ENCODE data around the gene RWDD1. TPM values are rescaled to one million over a fixed set of nuclear protein-coding genes. Genes with fewer than 3 reads are reported as not detected.

RWDD1 gene
- total and polyA plus RNA-seq, 2 donors (not counting 1 experiment from before 2014, with no cell fraction given), result 18.0 to 22.4 TPM

GRCh38 chr6:116553451-116553850, 17.9 kb upstream of the RWDD1 start, which contains the start of gene CALHM4:
TSS of gene CALHM4 (plus strand) at chr6:116553751. CDS start at chr6:116553794, 43 bp downstream.
- intact Hi-C loops (cut with micrococcal nuclease), result no loop called here
- TF ChIP-seq EZH2 (IDR thresholded peaks at IDR 0.05; ENCODE audit: borderline replicate concordance, insufficient read depth, low read depth, low read length, poor library complexity, severe bottlenecking) (no peak), CTCF (IDR thresholded peaks at IDR 0.05) (no peak)
- H2AFZ ChIP-seq (ENCODE audit: insufficient read depth, low read depth, low read length, poor library complexity, severe bottlenecking), result no peak within 1 kb of the TSS
- H3K9ac ChIP-seq (ENCODE audit: low read length), result no peak within 1 kb of the TSS
- DNase-seq, result no peak
- H3K36me3 ChIP-seq (replicated peaks in 1 of 2; ENCODE audit: control extremely low read depth in 1 of 2, control insufficient read depth in 1 of 2, extremely low read depth in 1 of 2, insufficient read depth in 2 of 2, low read length in 1 of 2), result no peaks in the 10 kb centered on the region
- POLR2A ChIA-PET, result no interaction called here
- no peak within 1 kb of the TSS for H3K4me2 ChIP-seq (replicated peaks; ENCODE audit: low read depth, low read length, poor library complexity, severe bottlenecking)
- no peaks in the 10 kb centered on the region for H4K20me1 ChIP-seq (ENCODE audit: control insufficient read depth, insufficient read depth, low read length, poor library complexity, severe bottlenecking)
- H3K79me2 ChIP-seq (ENCODE audit: control insufficient read depth, insufficient read depth, low read length), result no peaks in the 10 kb centered on the region
- CTCF ChIA-PET, result interaction anchor here (1.0 to 1.7 kb wide), 4 partner anchors 10 to 266 kb away, joined by 5 to 7 read pairs (median 6); no protein-coding TSS in a partner anchor
- no peaks in the 10 kb centered on the region for H3K9me3 ChIP-seq (ENCODE audit: control extremely low read depth in 1 of 3, control insufficient read depth in 2 of 3, insufficient read depth in 1 of 3, low read length in 2 of 3)
- H3K27ac ChIP-seq (ENCODE audit: low read length in 2 of 2), result no peak within 1 kb of the TSS
- ATAC-seq (ENCODE audit: low read depth), result no peak
- H3K9me3 Mint-ChIP-seq (ENCODE audit: insufficient read depth), result no peaks in the 10 kb centered on the region
- H3K27ac Mint-ChIP-seq, result no peak within 1 kb of the TSS
- H3K4me3 ChIP-seq (ENCODE audit: control extremely low read depth in 1 of 5, extremely low read depth in 1 of 5, insufficient read depth in 1 of 5, low read depth in 2 of 5, low read length in 4 of 5), result no peak within 1 kb of the TSS
- H3K27me3 ChIP-seq (replicated peaks in 1 of 4; ENCODE audit: control extremely low read depth in 1 of 4, control insufficient read depth in 3 of 4, insufficient read depth in 4 of 4, low read length in 3 of 4), result peaks cover 0 to 11% (median 0%) of the 10 kb centered on the region in 4 experiments
- peaks cover 23% of the 10 kb centered on the region for H3K27me3 Mint-ChIP-seq
- no peaks in the 10 kb centered on the region for H3K4me1 ChIP-seq (ENCODE audit: control insufficient read depth in 2 of 2, insufficient read depth in 2 of 2, low read length in 2 of 2)
- H3K4me1 Mint-ChIP-seq, result no peaks in the 10 kb centered on the region
- no peak within 1 kb of the TSS for H3K4me3 Mint-ChIP-seq

DNA sequence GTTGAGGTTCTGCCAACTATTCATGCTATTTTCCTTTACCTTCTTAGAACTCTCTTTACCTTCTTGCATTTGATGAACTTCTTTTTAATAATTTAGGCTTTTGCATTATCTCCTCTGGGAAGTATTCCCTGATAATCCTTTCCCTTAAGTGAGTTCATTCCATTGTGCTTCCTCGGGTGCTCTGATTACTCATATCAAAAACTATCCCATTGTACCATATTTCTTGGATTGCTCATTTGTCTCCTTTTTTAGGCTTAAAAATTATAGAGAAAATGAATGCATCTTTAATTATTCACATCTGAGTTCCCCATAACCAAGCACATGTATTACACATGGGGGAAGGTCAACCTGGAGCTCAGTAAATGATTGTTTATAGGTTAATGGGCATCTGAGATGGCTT, 15.2 kb upstream of the RWDD1 start:
- no CpG with 5 or more reads among the region's 1 CpG for WGBS (ENCODE audit: insufficient coverage)
- DNase-seq, result no peak
- no peak overlapping the region for H3K4me2 ChIP-seq (replicated peaks; ENCODE audit: low read depth, low read length, poor library complexity, severe bottlenecking)
- no peaks in the 10 kb centered on the region for H3K79me2 ChIP-seq (ENCODE audit: control insufficient read depth, insufficient read depth, low read length)
- no peaks in the 10 kb centered on the region for H3K36me3 ChIP-seq (replicated peaks in 1 of 2; ENCODE audit: control extremely low read depth in 1 of 2, control insufficient read depth in 1 of 2, extremely low read depth in 1 of 2, insufficient read depth in 2 of 2, low read length in 1 of 2)
- no peaks in the 10 kb centered on the region for H3K4me1 Mint-ChIP-seq
- no peak overlapping the region for H3K27ac Mint-ChIP-seq
- H3K27ac ChIP-seq (ENCODE audit: low read length in 2 of 2), result no peak overlapping the region
- no peak overlapping the region for H3K4me3 ChIP-seq (ENCODE audit: control extremely low read depth in 1 of 5, extremely low read depth in 1 of 5, insufficient read depth in 1 of 5, low read depth in 2 of 5, low read length in 4 of 5)
- H3K9me3 ChIP-seq (ENCODE audit: control extremely low read depth in 1 of 3, control insufficient read depth in 2 of 3, insufficient read depth in 1 of 3, low read length in 2 of 3), result no peaks in the 10 kb centered on the region
- ChIA-PET POLR2A (interaction anchor here (0.7 kb wide), 1 partner anchor 336 kb away, joined by 7 read pairs; no protein-coding TSS in a partner anchor), CTCF (interaction anchor here (1.0 to 3.7 kb wide), 4 partner anchors 22 to 287 kb away, joined by 3 to 14 read pairs (median 5); no protein-coding TSS in a partner anchor)
- no peak overlapping the region for H3K4me3 Mint-ChIP-seq
- H3K27me3 ChIP-seq (replicated peaks in 1 of 4; ENCODE audit: control extremely low read depth in 1 of 4, control insufficient read depth in 3 of 4, insufficient read depth in 4 of 4, low read length in 3 of 4), result peaks cover 0 to 11% (median 0%) of the 10 kb centered on the region in 4 experiments
- no peak overlapping the region for H2AFZ ChIP-seq (ENCODE audit: insufficient read depth, low read depth, low read length, poor library complexity, severe bottlenecking)
- TF ChIP-seq EZH2 (IDR thresholded peaks at IDR 0.05; ENCODE audit: borderline replicate concordance, insufficient read depth, low read depth, low read length, poor library complexity, severe bottlenecking) (no peak), CTCF (IDR thresholded peaks at IDR 0.05) (no peak)
- peaks cover 19% of the 10 kb centered on the region for H3K27me3 Mint-ChIP-seq
- ATAC-seq (ENCODE audit: low read depth), result no peak
- no peak overlapping the region for H3K9ac ChIP-seq (ENCODE audit: low read length)
- no peaks in the 10 kb centered on the region for H3K4me1 ChIP-seq (ENCODE audit: control insufficient read depth in 2 of 2, insufficient read depth in 2 of 2, low read length in 2 of 2)
- no peaks in the 10 kb centered on the region for H4K20me1 ChIP-seq (ENCODE audit: control insufficient read depth, insufficient read depth, low read length, poor library complexity, severe bottlenecking)
- no peaks in the 10 kb centered on the region for H3K9me3 Mint-ChIP-seq (ENCODE audit: insufficient read depth)
- intact Hi-C loops (cut with micrococcal nuclease), result no loop called here
